Right cardiac atrium (tissue), 5 donors: Measurements from ENCODE around the gene GAMT. TPM values are rescaled to one million over a fixed set of nuclear protein-coding genes. Genes with fewer than 3 reads are reported as not detected.

Experiments
- ATAC-seq, 2 donors: fragments of 200-7000 bp; cut with Tn5 transposase; one replicate each; pipeline versions ENCODE4 v1.8.0 to v1.9.1; 2020; ENCODE audit warnings: moderate library complexity in 2 of 2, mild to moderate bottlenecking in 1 of 2
- DNase-seq, 3 donors: peaks; one replicate each; pipeline ENCODE4 v3.0.0-alpha.2; 2020
- H3K27ac ChIP-seq: one replicate; pipeline ENCODE4 v1.5.1; 2013; ENCODE audit warnings: mild to moderate bottlenecking, low read length, control low read depth, moderate library complexity
- H3K27me3 ChIP-seq: one replicate; pipeline ENCODE4 v1.6.1; 2013; ENCODE audit not compliant: control insufficient read depth, insufficient read depth
- H3K4me1 ChIP-seq: one replicate; pipeline ENCODE4 v1.6.1; 2013; ENCODE audit warnings: low read length; ENCODE audit not compliant: control insufficient read depth, insufficient read depth
- H3K4me3 ChIP-seq: one replicate; pipeline ENCODE4 v1.5.1; 2013; ENCODE audit warnings: low read length, control low read depth
- H3K9me3 ChIP-seq: one replicate; pipeline ENCODE4 v1.6.1; 2013; ENCODE audit warnings: low read length; ENCODE audit not compliant: control insufficient read depth
- WGBS: extraction: QIAGEN DNeasy Blood & Tissue Kit; methylation state at CpG from one replicate; pipeline ENCODE4 v1.1.7; 2013; 5-methylcytosine and 5-hydroxymethylcytosine counted together
- intact Hi-C, 4 donors: fragments of 100-400 bp; cut with DNase I; formaldehyde crosslinking; loops; one replicate each; pipeline versions ENCODE4 v1.11.0 to v1.14.0; 2022 to 2023
- polyA plus RNA-seq: library from polyadenylated mRNA; stranded (reverse); fragments of 200-250 nt; gene quantifications from one replicate; pipeline ENCODE4 v1.2.3, GENCODE V29; 2013
- total RNA-seq, 4 donors: library from RNA; stranded (reverse); fragmentation: NEBNext Ultra II Directional; extraction: Animal tissue kit (Norgen Biotek cat#: 25700); gene quantifications; one replicate each; pipeline ENCODE4 v1.2.1, GENCODE V29; 2021
- donor health status: healthy with polysubstance abuse.
- donor health status: DM: no; HTN: yes; CAD: no.
- donor health status: DM: no; HTN: no; CAD: no.
- donor health status: DM: no; HTN: yes; CAD: no; lungs with severe emphysema.
- donor health status: DM: yes; HTN: yes; CAD: no.

Gene GAMT
- total and polyA plus RNA-seq, 5 donors: 49.2 to 124 (median 69.2) TPM

- Histone ChIP-seq H3K4me1 (peaks cover 6% of the 10 kb centered on the region), H3K27me3 (no peaks in the 10 kb centered on the region), H3K4me3 (no peak overlapping the region), H3K9me3 (no peaks in the 10 kb centered on the region), H3K27ac (no peak overlapping the region)
- WGBS: 70% methylated on average over 42 of the region's 42 CpGs
- intact Hi-C loops: no loop called here
- ATAC-seq (no peak), DNase-seq (peak in 1 of 3 donors; percentile 49)
Observed at GRCh38 chr19:1396768-1397679, 4.3 kb downstream of the GAMT start.

GRCh38 chr19:1396019-1396767, 5.1 kb downstream of the GAMT start:
- Histone ChIP-seq H3K27me3 (no peaks in the 10 kb centered on the region), H3K4me1 (peaks cover 6% of the 10 kb centered on the region), H3K9me3 (no peaks in the 10 kb centered on the region), H3K27ac (no peak overlapping the region), H3K4me3 (no peak overlapping the region)
- DNase-seq (peak; percentile 44 to 80 (median 77)), ATAC-seq (peak; percentile 23 to 29)
- WGBS: 32% methylated on average over 25 of the region's 25 CpGs
- intact Hi-C loops: no loop called here

GRCh38 chr19:1395194-1396018, 5.9 kb downstream of the GAMT start:
- Histone ChIP-seq H3K9me3 (no peaks in the 10 kb centered on the region), H3K4me1 (peaks cover 6% of the 10 kb centered on the region), H3K4me3 (no peak overlapping the region), H3K27me3 (no peaks in the 10 kb centered on the region), H3K27ac (no peak overlapping the region)
- DNase-seq: peak in 1 of 3 donors; percentile 62
- intact Hi-C loops: no loop called here
- WGBS: 81% methylated on average over 52 of the region's 52 CpGs
- ATAC-seq: peak in 1 of 2 donors; percentile 0

GRCh38 chr19:1394252-1395193, 6.8 kb downstream of the GAMT start:
- WGBS: 77% methylated on average over 43 of the region's 43 CpGs
- ATAC-seq: peak; percentile 3
- no peak for DNase-seq
- intact Hi-C loops: no loop called here
- H3K4me3 ChIP-seq: no peak overlapping the region
- no peaks in the 10 kb centered on the region for H3K27me3 ChIP-seq
- peaks cover 3% of the 10 kb centered on the region for H3K4me1 ChIP-seq
- no peak overlapping the region for H3K27ac ChIP-seq
- no peaks in the 10 kb centered on the region for H3K9me3 ChIP-seq

GRCh38 chr19:1393841-1394240, 7.5 kb downstream of the GAMT start:
- intact Hi-C loops: no loop called here
- ATAC-seq (no peak), DNase-seq (no peak)
- H3K4me1 ChIP-seq: peaks cover 3% of the 10 kb centered on the region
- H3K27me3 ChIP-seq: no peaks in the 10 kb centered on the region
- 90% methylated on average over 17 of the region's 17 CpGs for WGBS
- H3K4me3 ChIP-seq: no peak overlapping the region
- no peak overlapping the region for H3K27ac ChIP-seq
- no peaks in the 10 kb centered on the region for H3K9me3 ChIP-seq

- Histone ChIP-seq H3K4me1 (peaks cover 3% of the 10 kb centered on the region), H3K9me3 (no peaks in the 10 kb centered on the region), H3K27ac (no peak overlapping the region), H3K27me3 (no peaks in the 10 kb centered on the region), H3K4me3 (no peak overlapping the region)
- whole genome bisulfite sequencing: 91% methylated on average over 37 of the region's 37 CpGs
- ATAC-seq (no peak), DNase-seq (no peak)
- intact Hi-C loops: no loop called here
Observed at GRCh38 chr19:1392939-1393530, 8.3 kb downstream of the GAMT start.

GRCh38 chr19:1392407-1392806, 8.9 kb downstream of the GAMT start:
- H3K4me1 ChIP-seq: peaks cover 3% of the 10 kb centered on the region
- H3K27ac ChIP-seq: no peak overlapping the region
- ATAC-seq: no peak
- DNase-seq: no peak
- no peaks in the 10 kb centered on the region for H3K9me3 ChIP-seq
- 93% methylated on average over 15 of the region's 15 CpGs for WGBS
- no peak overlapping the region for H3K4me3 ChIP-seq
- intact Hi-C loops: no loop called here
- H3K27me3 ChIP-seq: no peaks in the 10 kb centered on the region

GRCh38 chr19:1390890-1391423, 10.4 kb downstream of the GAMT start:
- Histone ChIP-seq H3K4me3 (no peak overlapping the region), H3K27me3 (no peaks in the 10 kb centered on the region), H3K9me3 (no peaks in the 10 kb centered on the region), H3K27ac (no peak overlapping the region), H3K4me1 (no peaks in the 10 kb centered on the region)
- 85% methylated on average over 42 of the region's 42 CpGs for WGBS
- DNase-seq (no peak), ATAC-seq (no peak)
- intact Hi-C loops: no loop called here

- no peak for ATAC-seq
- no peaks in the 10 kb centered on the region for H3K27me3 ChIP-seq
- no peaks in the 10 kb centered on the region for H3K9me3 ChIP-seq
- WGBS: 90% methylated on average over 39 of the region's 39 CpGs
- H3K27ac ChIP-seq: no peak overlapping the region
- intact Hi-C loops: no loop called here
- no peaks in the 10 kb centered on the region for H3K4me1 ChIP-seq
- no peak for DNase-seq
- H3K4me3 ChIP-seq: no peak overlapping the region
Observed at GRCh38 chr19:1389033-1389940, 12.1 kb downstream of the GAMT start.
